HEK293T (cell line): ENCODE results near the gene GABRG3.

Experiments
- CTCF ChIA-PET: fragments of 350-600 bp; formaldehyde crosslinking; extraction: SDS; loops from one replicate; lab custom pipeline; 2021; ENCODE audit warnings: antibody characterized with exemption, inconsistent platforms; lab: Yijun Ruan, JAX
- POLR2A ChIA-PET: fragments of 350-600 bp; formaldehyde crosslinking; extraction: SDS; loops from one replicate; lab custom pipeline; 2020; ENCODE audit warnings: antibody characterized with exemption, inconsistent platforms; lab: Yijun Ruan, JAX
- DNase-seq: peaks from one replicate; pipeline ENCODE4 v3.0.0; 2012; ENCODE audit warnings: mixed read lengths; ENCODE audit errors: extremely low spot score
- ARNT ChIP-seq: fragments of 450-650 bp; IDR thresholded peaks from 2 replicates; pipeline ENCODE4 v1.6.1; 2017; ENCODE audit warnings: mild to moderate bottlenecking
- BHLHE40 ChIP-seq: fragments of 450-650 bp; IDR thresholded peaks from 2 replicates; pipeline ENCODE4 v1.6.1; 2016; ENCODE audit warnings: mild to moderate bottlenecking, moderate library complexity, borderline replicate concordance
- CTBP1 ChIP-seq: fragments of 450-650 bp; IDR thresholded peaks from 2 replicates; pipeline ENCODE4 v1.6.1; 2016; ENCODE audit warnings: borderline replicate concordance
- ELF4 ChIP-seq: fragments of 450-650 bp; IDR thresholded peaks from 2 replicates; pipeline ENCODE4 v1.6.1; 2017; ENCODE audit warnings: antibody characterized with exemption
- FOXA1 ChIP-seq: fragments of 450-650 bp; IDR thresholded peaks from 2 replicates; pipeline ENCODE4 v1.6.1; 2016; ENCODE audit warnings: mild to moderate bottlenecking
- FOXK2 ChIP-seq: fragments of 450-650 bp; IDR thresholded peaks from 2 replicates; pipeline ENCODE4 v1.6.1; 2016; ENCODE audit warnings: mild to moderate bottlenecking
- FOXM1 ChIP-seq: fragments of 450-650 bp; IDR thresholded peaks from 2 replicates; pipeline ENCODE4 v1.6.1; 2017; ENCODE audit warnings: mild to moderate bottlenecking, borderline replicate concordance
- HDGF ChIP-seq: fragments of 450-650 bp; IDR thresholded peaks from 2 replicates; pipeline ENCODE4 v1.6.1; 2017; ENCODE audit warnings: antibody characterized with exemption, borderline replicate concordance
- L3MBTL2 ChIP-seq: fragments of 450-650 bp; conservative IDR thresholded peaks from 2 replicates; pipeline ENCODE4 v1.6.1; 2016; ENCODE audit warnings: mild to moderate bottlenecking
- LEF1 ChIP-seq: fragments of 450-650 bp; IDR thresholded peaks from 2 replicates; pipeline ENCODE4 v1.6.1; 2017; ENCODE audit warnings: mild to moderate bottlenecking, borderline replicate concordance
- NFRKB ChIP-seq: fragments of 450-650 bp; IDR thresholded peaks from 2 replicates; pipeline ENCODE4 v1.6.1; 2016; ENCODE audit warnings: mild to moderate bottlenecking, moderate library complexity
- PKNOX1 ChIP-seq: fragments of 450-650 bp; IDR thresholded peaks from 2 replicates; pipeline ENCODE4 v1.6.1; 2016
- SP1 ChIP-seq: fragments of 450-650 bp; IDR thresholded peaks from 2 replicates; pipeline ENCODE4 v1.6.1; 2017
- SUZ12 ChIP-seq: fragments of 450-650 bp; IDR thresholded peaks from 2 replicates; pipeline ENCODE4 v1.6.1; 2016; ENCODE audit warnings: mild to moderate bottlenecking
- TARDBP ChIP-seq: fragments of 450-650 bp; IDR thresholded peaks from 2 replicates; pipeline ENCODE4 v1.6.1; 2016
- ZNF384 ChIP-seq: fragments of 450-650 bp; IDR thresholded peaks from 2 replicates; pipeline ENCODE4 v1.6.1; 2016

Gene GABRG3

GRCh38 chr15:27166917-27167316 is 195.9 kb downstream of the GABRG3 start:
- DNase-seq, result no peak
- ChIA-PET POLR2A (no interaction called here), CTCF (no interaction called here)
- TF ChIP-seq FOXA1 (no peak), CTBP1 (no peak), ARNT (no peak), PKNOX1 (no peak), TARDBP (no peak), HDGF (no peak), ELF4 (no peak), ZNF384 (no peak), L3MBTL2 (no peak), SP1 (no peak), FOXM1 (no peak), BHLHE40 (no peak), FOXK2 (no peak)

- DNase-seq, result no peak
- POLR2A ChIA-PET, result no interaction called here
- CTCF ChIA-PET, result no interaction called here
- TF ChIP-seq FOXK2 (no peak), CTBP1 (no peak), BHLHE40 (no peak), HDGF (no peak)
Observed at GRCh38 chr15:27167738-27168137, 196.8 kb downstream of the GABRG3 start.

- TF ChIP-seq NFRKB (no peak), ARNT (no peak), SP1 (no peak), L3MBTL2 (no peak), FOXA1 (no peak), HDGF (no peak), BHLHE40 (no peak), CTBP1 (no peak), FOXK2 (no peak)
- CTCF ChIA-PET, result no interaction called here
- no peak for DNase-seq
- POLR2A ChIA-PET, result interaction anchor here (0.7 kb wide), 1 partner anchor 184 kb away, joined by 3 read pairs; no protein-coding TSS in a partner anchor
Observed at GRCh38 chr15:27170851-27171250, 199.9 kb downstream of the GABRG3 start.

GRCh38 chr15:27172821-27173220 is 201.8 kb downstream of the GABRG3 start:
- ChIA-PET POLR2A (no interaction called here), CTCF (no interaction called here)
- no peak for DNase-seq
- no peak for TF ChIP-seq FOXA1

- no peak for DNase-seq
- TF ChIP-seq TARDBP (no peak), CTBP1 (no peak), HDGF (no peak), SP1 (no peak), NFRKB (no peak), L3MBTL2 (no peak), FOXA1 (no peak), ZNF384 (no peak), FOXK2 (no peak), BHLHE40 (no peak), ARNT (no peak), SUZ12 (no peak), FOXM1 (no peak), PKNOX1 (no peak)
- ChIA-PET POLR2A (no interaction called here), CTCF (no interaction called here)
Observed at GRCh38 chr15:27175472-27176153, 204.6 kb downstream of the GABRG3 start.

- DNase-seq, result no peak
- TF ChIP-seq FOXM1 (no peak), L3MBTL2 (no peak), SUZ12 (no peak), BHLHE40 (no peak), NFRKB (no peak), SP1 (no peak), LEF1 (no peak), PKNOX1 (no peak), CTBP1 (no peak), ELF4 (no peak), TARDBP (no peak), ZNF384 (no peak), ARNT (no peak), FOXK2 (no peak)
- POLR2A ChIA-PET, result no interaction called here
- CTCF ChIA-PET, result no interaction called here
Observed at GRCh38 chr15:27176785-27177406, 205.9 kb downstream of the GABRG3 start.
